Suprapubic skin (tissue), 4 donors: Measurements from ENCODE around the gene POLE. TPM values are rescaled to one million over a fixed set of nuclear protein-coding genes. Genes with fewer than 3 reads are reported as not detected.

Source experiments
- DNase-seq, 2 donors: peaks; one replicate each; pipeline ENCODE4 v3.0.0-alpha.2; 2019; ENCODE audit warnings: low spot score in 2 of 2
- H3K27ac ChIP-seq: fragments of 200-600 bp; sonication (generic); one replicate; pipeline ENCODE4 v1.5.1; 2019
- H3K27me3 ChIP-seq: fragments of 200-600 bp; sonication (generic); one replicate; pipeline ENCODE4 v1.5.1; 2019
- H3K36me3 ChIP-seq: fragments of 200-600 bp; sonication (generic); one replicate; pipeline ENCODE4 v1.5.1; 2019
- H3K4me1 ChIP-seq: fragments of 200-600 bp; sonication (generic); one replicate; pipeline ENCODE4 v1.5.1; 2019
- H3K4me3 ChIP-seq: fragments of 200-600 bp; sonication (generic); one replicate; pipeline ENCODE4 v1.5.1; 2019; ENCODE audit warnings: mild to moderate bottlenecking
- H3K9me3 ChIP-seq: fragments of 200-600 bp; sonication (generic); one replicate; pipeline ENCODE4 v1.5.1; 2019
- EP300 ChIP-seq: sonication (generic); formaldehyde crosslinking; IDR thresholded peaks from one replicate; pipeline ENCODE4 v1.6.1; 2017; ENCODE audit warnings: antibody characterized with exemption
- POLR2A ChIP-seq, 2 donors: fragments of 450-650 bp; IDR thresholded peaks; one replicate each; pipeline ENCODE4 v1.6.1; 2017; ENCODE audit warnings: antibody characterized with exemption in 2 of 2, mild to moderate bottlenecking in 2 of 2, moderate library complexity in 2 of 2
- POLR2AphosphoS5 ChIP-seq, 3 donors: sonication (generic); formaldehyde crosslinking; IDR thresholded peaks; one replicate each; pipeline ENCODE4 v1.6.1; 2017; ENCODE audit warnings: antibody characterized with exemption in 3 of 3
- WGBS: methylation state at CpG from one replicate; pipeline ENCODE4 v1.1.5; 2018; 5-methylcytosine and 5-hydroxymethylcytosine counted together
- total RNA-seq, 4 donors: library from RNA; depleted of rRNA; stranded (reverse); fragments of >200 nt; gene quantifications; one replicate each; pipeline ENCODE4 v1.1.0, GENCODE V29; 2016
- TF ChIP-seq, protein P1 (sequence below), 2 donors: fragments of 200-600 bp in 1 of 2; fragments of 450-650 bp in 1 of 2; sonication (generic) in 1 of 2; IDR thresholded peaks; one replicate each; pipeline ENCODE4 v1.5.1; 2016 to 2019; ENCODE audit warnings: antibody characterized with exemption in 2 of 2, mild to moderate bottlenecking in 1 of 2, moderate library complexity in 1 of 2

POLE gene
- total RNA-seq, 4 donors from 2014 or later, result 34.1 to 130 (median 43.3) TPM

DNA sequence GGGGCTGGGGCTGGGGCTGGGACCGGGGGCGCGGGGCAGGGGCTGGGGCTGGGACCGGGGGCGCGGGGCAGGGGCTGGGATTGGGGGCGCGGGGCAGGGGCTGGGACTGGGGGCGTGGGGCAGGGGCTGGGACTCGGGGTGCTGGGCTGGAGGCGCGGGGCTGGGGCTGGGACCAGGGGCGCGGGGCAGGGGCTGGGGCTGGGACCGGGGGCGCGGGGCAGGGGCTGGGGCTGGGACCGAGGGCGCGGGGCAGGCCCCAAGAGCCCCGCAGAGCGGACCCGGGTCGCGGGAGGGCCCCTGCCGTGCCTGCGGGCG lies 68.1 kb downstream of the POLE start:
- Histone ChIP-seq H3K4me1 (peaks cover 30% of the 10 kb centered on the region), H3K9me3 (no peaks in the 10 kb centered on the region), H3K4me3 (no peak overlapping the region), H3K27ac (no peak overlapping the region), H3K27me3 (peaks cover 60% of the 10 kb centered on the region), H3K36me3 (peaks cover 5% of the 10 kb centered on the region)
- DNase-seq, result no peak
- WGBS, result no CpG with 5 or more reads among the region's 28 CpGs
- TF ChIP-seq, protein P1, sequence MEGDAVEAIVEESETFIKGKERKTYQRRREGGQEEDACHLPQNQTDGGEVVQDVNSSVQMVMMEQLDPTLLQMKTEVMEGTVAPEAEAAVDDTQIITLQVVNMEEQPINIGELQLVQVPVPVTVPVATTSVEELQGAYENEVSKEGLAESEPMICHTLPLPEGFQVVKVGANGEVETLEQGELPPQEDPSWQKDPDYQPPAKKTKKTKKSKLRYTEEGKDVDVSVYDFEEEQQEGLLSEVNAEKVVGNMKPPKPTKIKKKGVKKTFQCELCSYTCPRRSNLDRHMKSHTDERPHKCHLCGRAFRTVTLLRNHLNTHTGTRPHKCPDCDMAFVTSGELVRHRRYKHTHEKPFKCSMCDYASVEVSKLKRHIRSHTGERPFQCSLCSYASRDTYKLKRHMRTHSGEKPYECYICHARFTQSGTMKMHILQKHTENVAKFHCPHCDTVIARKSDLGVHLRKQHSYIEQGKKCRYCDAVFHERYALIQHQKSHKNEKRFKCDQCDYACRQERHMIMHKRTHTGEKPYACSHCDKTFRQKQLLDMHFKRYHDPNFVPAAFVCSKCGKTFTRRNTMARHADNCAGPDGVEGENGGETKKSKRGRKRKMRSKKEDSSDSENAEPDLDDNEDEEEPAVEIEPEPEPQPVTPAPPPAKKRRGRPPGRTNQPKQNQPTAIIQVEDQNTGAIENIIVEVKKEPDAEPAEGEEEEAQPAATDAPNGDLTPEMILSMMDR (IDR thresholded peaks at IDR 0.05), result no peak

DNA sequence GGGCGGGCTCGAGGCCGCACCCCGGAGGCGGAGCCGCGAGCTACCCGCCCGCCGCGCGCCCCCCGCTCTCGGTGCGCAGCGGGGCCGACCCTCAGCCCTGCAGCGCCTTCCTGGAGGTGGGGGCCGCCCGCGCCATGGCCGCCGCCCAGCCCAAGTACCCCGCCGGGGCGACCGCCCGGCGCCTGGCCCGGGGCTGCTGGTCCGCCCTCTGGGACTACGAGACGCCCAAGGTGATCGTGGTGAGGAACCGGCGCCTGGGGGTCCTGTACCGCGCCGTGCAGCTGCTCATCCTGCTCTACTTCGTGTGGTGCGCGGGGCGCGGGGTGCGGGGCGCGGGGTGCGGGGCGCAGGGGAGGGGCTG lies 68.5 kb downstream of the POLE start, which contains the start of gene P2RX2:
Gene P2RX2, plus strand, starts transcription at position 94 of the 361 bp plus-strand sequence. Its CDS starts 41 bp downstream, at position 135.
- peaks cover under 1% of the 10 kb centered on the region for H3K36me3 ChIP-seq
- peaks cover 30% of the 10 kb centered on the region for H3K4me1 ChIP-seq
- DNase-seq, result no peak
- no peaks in the 10 kb centered on the region for H3K9me3 ChIP-seq
- peak within 1 kb of the TSS; percentile 22 for H3K4me3 ChIP-seq
- H3K27ac ChIP-seq, result no peak within 1 kb of the TSS
- H3K27me3 ChIP-seq, result peaks cover 60% of the 10 kb centered on the region
- WGBS, result no CpG with 5 or more reads among the region's 49 CpGs
- TF ChIP-seq POLR2A (IDR thresholded peaks at IDR 0.05) (no peak), POLR2AphosphoS5 (IDR thresholded peaks at IDR 0.05) (no peak), EP300 (no peak)
- TF ChIP-seq, protein P1 (IDR thresholded peaks at IDR 0.05), result no peak

DNA sequence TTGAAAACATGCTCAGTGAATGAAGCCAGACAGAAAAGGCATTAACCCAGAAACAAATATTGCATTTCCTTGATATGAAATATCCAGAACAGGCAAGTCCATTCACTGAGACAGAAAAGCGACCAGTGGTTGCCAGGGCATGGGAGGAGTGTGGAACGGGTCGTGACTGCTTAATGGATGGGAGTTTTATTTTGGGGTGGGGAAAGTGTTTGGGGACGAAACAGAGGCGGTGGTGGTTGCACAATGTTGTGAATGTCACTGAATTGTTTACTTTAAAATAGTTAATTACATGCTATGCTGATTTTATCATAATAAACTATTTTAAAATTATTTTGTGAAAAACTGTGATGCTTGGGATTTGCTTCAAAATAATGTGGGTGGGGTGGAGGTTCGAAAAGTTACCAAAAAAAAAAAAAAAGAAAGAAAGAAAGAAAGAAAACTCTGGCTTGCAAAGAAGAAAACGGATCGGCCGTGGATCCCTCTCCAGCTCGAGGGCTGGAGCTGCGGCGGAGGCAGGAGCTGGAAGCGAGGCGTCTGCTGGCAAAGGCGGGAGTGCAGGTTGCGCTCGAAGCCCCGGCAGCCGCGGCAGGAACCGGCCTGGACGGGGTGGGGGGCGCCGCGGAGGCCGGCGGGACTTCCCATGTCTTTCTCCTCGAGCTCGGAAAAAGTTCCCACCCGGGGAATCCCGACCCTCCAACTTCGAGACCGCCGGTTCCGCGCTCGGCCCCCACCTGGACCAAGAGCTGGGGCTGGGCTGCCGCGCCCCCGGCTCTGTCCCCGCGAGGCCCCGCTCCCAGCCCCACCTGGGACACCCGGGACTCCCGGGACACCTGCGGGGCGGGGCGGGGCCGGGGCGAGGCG lies 69.1 kb downstream of the POLE start:
- no peak for DNase-seq
- WGBS, result 13% methylated on average over 20 of the region's 51 CpGs
- peaks cover 60% of the 10 kb centered on the region for H3K27me3 ChIP-seq

DNA sequence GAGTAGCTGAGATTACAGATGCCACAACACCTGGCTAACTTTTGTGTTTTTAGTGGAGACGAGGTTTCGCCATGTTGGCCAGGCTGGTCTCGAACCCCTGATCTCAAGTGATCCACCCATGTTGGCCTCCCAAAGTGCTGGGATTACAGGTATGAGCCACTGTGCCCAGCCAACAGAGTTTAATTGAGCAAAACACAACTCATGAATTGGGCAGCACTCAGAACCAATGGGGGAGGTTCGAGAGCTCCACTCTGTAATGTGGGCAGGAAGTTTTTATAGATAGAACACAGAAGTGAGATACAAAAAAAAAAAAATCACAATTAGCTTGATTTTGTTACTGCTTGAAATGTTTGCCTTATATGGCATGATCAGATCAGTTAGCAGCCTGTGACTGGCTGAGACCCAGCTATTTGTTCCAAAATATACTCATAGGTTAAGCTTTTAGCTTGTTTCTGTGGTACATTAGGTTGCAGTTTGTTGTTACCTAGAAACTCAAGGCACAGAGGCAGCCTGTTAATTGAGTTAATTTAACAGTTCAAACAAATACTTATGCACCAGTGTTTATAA lies 69.9 kb downstream of the POLE start:
- no peak overlapping the region for H3K4me3 ChIP-seq
- H3K4me1 ChIP-seq, result peaks cover 16% of the 10 kb centered on the region
- H3K27me3 ChIP-seq, result peaks cover 60% of the 10 kb centered on the region
- no peaks in the 10 kb centered on the region for H3K9me3 ChIP-seq
- DNase-seq, result no peak
- 95% methylated on average over 4 of the region's 4 CpGs for WGBS
- no peak overlapping the region for H3K27ac ChIP-seq
- H3K36me3 ChIP-seq, result no peaks in the 10 kb centered on the region
- TF ChIP-seq EP300 (no peak), POLR2A (IDR thresholded peaks at IDR 0.05) (no peak), POLR2AphosphoS5 (IDR thresholded peaks at IDR 0.05) (no peak)
- TF ChIP-seq, protein P1 (IDR thresholded peaks at IDR 0.05), result no peak

More for the DNA sequence above, 69.1 kb downstream of the POLE start:
- TF ChIP-seq EP300, result no peak
- TF ChIP-seq, protein P1 (IDR thresholded peaks at IDR 0.05), result no peak
- no peak for TF ChIP-seq POLR2A (IDR thresholded peaks at IDR 0.05)
- TF ChIP-seq POLR2AphosphoS5 (IDR thresholded peaks at IDR 0.05), result no peak
- no peak overlapping the region for H3K27ac ChIP-seq
- peaks cover 24% of the 10 kb centered on the region for H3K4me1 ChIP-seq
- no peaks in the 10 kb centered on the region for H3K9me3 ChIP-seq
- no peaks in the 10 kb centered on the region for H3K36me3 ChIP-seq
- H3K4me3 ChIP-seq, result peak overlapping the region; percentile 22

DNA sequence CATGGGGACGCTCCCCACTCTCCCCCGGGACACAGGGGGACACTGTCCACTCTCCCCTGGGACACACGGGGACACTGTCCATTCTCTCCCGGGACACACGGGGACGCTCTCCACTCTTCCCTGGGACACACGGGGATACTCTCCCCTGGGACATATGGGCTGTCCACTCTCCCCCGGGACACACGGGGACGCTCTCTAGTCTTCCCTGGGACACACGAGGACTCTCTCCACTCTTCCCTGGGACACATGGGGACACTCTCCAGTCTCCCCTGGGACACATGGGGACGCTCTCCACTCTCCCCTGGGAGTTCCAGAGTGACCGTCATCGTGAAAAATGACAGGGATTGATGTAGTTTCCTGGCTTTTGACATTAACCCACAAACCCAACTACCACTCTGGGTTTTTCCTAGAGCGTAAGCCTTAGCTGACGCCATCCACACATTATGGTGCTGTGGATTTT lies 71.5 kb downstream of the POLE start:
- Histone ChIP-seq H3K36me3 (no peaks in the 10 kb centered on the region), H3K27ac (no peak overlapping the region), H3K9me3 (no peaks in the 10 kb centered on the region), H3K4me1 (peaks cover 14% of the 10 kb centered on the region), H3K27me3 (peaks cover 62% of the 10 kb centered on the region), H3K4me3 (no peak overlapping the region)
- WGBS, result 78% methylated on average over 16 of the region's 16 CpGs
- no peak for DNase-seq
- TF ChIP-seq POLR2AphosphoS5 (IDR thresholded peaks at IDR 0.05) (no peak), POLR2A (IDR thresholded peaks at IDR 0.05) (no peak), EP300 (no peak)
- TF ChIP-seq, protein P1 (IDR thresholded peaks at IDR 0.05), result no peak
